GM12873 (cell line): ENCODE measurements around the gene HIVEP3.
A peak's percentile ranks its signal among the peaks of the same experiment; 100 is the strongest.

Experiments
- TF ChIP-seq, protein P1 (sequence below): IDR thresholded peaks from 2 replicates; pipeline ENCODE4 v1.5.1; 2012; ENCODE audit warnings: low read depth, mild to moderate bottlenecking, moderate library complexity, low read length, control low read depth; ENCODE audit not compliant: insufficient read depth; ENCODE audit errors: missing control alignments

The HIVEP3 gene

DNA sequence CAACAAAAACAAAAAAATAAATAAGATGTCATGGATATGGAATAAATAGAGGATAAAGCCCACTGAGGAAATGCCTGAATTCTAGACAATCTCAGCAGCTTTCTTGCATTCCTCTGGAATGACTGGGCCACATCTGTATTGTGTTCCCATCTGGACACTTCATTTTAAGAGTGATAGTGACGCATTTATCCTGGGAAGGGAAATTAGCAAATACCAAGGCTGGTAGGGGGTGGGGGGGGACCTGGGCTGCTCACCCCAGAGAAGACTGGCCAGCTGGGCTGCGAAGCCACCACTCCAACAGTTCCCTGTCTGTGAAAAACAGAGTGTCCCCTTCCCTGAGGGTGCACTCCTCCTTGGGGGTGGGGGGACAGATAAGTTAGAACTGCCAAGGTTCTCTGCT, 106.3 kb downstream of the HIVEP3 start:
- TF ChIP-seq, protein P1, sequence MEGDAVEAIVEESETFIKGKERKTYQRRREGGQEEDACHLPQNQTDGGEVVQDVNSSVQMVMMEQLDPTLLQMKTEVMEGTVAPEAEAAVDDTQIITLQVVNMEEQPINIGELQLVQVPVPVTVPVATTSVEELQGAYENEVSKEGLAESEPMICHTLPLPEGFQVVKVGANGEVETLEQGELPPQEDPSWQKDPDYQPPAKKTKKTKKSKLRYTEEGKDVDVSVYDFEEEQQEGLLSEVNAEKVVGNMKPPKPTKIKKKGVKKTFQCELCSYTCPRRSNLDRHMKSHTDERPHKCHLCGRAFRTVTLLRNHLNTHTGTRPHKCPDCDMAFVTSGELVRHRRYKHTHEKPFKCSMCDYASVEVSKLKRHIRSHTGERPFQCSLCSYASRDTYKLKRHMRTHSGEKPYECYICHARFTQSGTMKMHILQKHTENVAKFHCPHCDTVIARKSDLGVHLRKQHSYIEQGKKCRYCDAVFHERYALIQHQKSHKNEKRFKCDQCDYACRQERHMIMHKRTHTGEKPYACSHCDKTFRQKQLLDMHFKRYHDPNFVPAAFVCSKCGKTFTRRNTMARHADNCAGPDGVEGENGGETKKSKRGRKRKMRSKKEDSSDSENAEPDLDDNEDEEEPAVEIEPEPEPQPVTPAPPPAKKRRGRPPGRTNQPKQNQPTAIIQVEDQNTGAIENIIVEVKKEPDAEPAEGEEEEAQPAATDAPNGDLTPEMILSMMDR = no peak

DNA sequence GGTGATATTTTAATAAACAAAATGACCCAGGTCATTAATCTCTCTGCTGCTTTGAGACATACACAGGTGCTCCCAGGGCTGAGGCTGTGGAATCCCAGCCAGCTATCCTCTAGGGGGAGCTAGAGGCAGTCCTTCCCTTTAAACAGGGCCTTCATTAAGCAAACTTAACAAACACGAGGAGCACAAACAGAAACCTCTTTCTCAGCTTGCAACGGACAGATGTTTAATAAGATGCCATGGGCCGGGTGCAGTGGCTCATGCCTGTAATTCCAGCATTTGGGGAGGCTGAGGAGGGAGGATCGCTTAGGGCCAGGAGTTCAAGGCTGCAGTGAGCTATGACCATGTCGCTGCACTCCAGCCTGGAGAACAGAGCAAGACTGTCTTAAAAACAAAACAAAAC, 106.7 kb downstream of the HIVEP3 start:
- TF ChIP-seq, protein P1 = peak; percentile 85

DNA sequence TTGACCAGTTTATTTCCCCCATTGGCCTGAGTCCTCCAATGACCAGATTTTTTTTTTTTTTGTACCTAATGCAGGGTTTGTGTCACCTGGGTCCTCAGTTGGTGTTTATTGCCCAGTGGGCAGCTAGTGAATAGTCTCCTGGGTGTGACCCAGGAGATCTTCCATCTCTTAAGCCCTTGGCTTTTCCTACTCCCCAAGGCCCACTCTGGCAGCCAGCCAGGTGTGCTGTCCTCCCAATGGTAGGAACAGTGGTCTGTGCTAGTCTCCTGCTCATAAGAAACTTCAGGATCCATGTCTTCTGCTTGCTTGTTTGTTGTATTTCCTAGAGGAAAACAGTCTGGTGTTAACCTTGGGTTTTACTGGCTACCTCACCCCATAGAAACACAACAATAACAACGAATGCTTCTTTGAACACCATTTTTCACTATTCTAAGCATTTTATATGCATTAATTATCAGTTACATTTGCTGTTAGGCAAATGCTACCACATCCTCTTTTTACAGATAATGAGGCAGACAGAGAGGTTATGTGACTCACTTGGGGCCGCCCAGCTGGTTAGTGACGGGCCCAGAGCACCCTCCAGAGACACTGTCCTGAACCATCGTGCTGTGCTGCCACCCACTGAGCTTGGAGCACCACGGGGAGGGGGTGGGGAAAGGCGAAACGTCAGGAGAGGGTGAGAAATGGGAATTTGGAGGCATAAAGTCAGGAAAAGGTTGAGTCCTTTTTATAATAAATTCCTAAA, 107.5 kb downstream of the HIVEP3 start:
- TF ChIP-seq, protein P1 = no peak

DNA sequence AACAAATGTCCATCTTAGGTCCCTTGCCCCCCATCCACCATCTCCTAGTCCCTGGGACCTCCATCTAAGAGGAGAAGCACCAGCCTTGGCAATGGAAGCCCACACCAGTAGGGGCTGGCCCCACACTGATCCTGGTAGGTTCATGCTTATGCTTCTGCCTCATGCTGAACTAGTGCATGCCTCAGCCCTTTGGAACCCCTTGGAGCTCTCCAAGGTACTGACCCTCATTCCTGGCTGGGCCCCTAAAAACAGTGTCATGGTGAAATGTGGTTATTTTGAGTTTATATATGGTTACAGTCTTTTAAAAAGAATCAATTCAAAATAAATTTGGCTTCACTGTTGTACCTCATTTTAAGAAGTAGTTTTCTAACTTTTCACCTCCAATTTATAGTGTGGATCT, 108.3 kb downstream of the HIVEP3 start:
- TF ChIP-seq, protein P1 = no peak

DNA sequence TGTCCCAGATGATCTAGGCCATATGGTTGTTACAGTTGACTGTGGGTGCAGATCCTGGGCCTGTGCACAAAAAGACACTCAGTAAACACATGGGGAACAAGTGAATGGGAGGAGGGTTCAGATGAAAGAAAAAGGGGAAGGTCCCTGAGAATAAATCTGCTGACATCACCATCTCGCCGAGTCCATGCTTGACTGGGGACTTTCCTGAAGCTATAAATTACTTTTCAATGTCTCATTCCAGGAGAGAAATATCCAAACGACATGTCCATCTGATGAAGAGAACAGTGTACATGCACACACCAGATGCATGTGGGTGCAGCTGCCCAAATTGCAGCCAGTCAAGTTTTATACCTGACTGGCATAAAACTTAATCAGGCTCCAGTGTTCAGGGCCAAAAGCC, 109.0 kb downstream of the HIVEP3 start:
- TF ChIP-seq, protein P1 = no peak

DNA sequence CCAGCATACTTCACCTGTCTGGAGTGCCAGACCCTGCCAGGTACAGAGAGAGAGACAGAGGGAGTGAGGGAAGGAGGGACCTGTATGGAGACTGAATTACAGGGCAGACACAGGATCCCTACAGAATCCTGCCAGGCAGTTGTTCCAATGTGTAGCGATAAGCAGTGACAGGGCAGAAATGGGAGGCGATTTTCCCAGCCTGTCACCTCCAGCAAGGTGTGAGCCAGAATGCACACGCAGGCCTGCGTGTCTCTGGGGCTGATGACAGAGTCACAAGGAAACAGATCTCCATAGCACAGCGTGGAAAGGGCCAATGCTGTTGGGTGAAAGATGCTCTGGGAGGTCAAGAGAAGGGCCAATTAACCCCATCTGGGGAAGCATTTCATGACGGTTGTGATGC, 111.3 kb downstream of the HIVEP3 start:
- TF ChIP-seq, protein P1 = no peak

DNA sequence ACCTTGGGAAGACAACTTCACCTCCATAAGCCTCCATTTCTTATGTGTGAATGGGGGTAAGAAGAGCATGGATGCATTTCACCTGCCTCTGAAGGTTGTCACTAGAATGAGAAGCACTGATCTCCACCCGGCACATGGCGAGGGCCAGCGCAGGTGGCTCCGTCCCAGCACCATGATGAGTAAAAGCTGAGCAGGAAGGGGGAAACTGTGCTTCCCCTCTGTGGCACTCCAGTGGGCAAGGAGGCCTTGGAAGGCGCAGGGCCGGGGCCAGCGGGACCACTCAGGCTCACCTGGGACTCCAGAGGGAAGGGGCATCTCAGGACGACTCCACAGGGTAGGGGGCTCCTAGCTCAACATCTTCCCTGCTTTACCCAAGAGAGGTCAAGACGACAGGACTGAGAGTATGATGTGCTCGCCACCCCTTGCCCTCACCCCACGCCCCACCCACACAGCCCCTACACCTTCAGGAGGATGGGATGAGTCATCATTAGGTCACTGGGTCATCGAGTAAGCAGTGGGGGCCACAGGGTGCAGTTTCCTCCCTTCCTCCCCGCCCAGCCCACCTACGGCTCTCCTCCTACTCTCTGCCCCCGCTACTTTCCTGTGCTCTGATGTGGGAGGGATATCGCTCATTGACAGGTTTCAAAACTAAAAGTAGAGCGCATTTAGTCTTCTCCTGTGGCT, 112.1 kb downstream of the HIVEP3 start:
- TF ChIP-seq, protein P1 = no peak
